ENCODE measurements around the gene CDIP1.

CDIP1 gene

DNA sequence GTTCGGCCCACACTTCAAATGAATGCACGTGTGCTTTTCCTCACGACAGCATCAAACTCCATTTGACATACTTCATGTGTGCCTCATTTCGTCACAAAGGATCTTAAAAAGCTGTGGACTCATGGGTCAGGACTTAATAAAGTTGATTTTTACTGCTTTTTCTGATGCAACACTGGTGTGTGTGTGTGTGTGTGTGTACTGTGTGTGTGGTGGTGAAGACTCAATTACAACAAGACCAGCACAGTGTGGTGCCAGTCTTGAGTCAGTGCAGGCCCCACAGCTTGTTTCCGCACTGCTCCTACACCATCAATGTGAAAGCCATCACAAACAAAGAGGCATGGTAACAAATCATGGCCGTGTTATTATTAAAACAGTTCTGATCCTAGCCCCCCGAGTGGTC lies 17.7 kb downstream of the CDIP1 start:
- Histone ChIP-seq H3K4me3 (ENCODE audit: insufficient read length, low read depth) (no peak overlapping the region), H3K27me3 (ENCODE audit: insufficient read depth, insufficient read length) (no peaks in the 10 kb centered on the region), H3K36me3 (ENCODE audit: insufficient read depth, insufficient read length, low read length) (peaks cover 27% of the 10 kb centered on the region), H3K4me1 (ENCODE audit: insufficient read depth, insufficient read length) (peaks cover 17% of the 10 kb centered on the region), H3K9me3 (ENCODE audit: insufficient read depth, low read length) (no peaks in the 10 kb centered on the region), H3K9ac (ENCODE audit: insufficient read length, low read depth) (no peak overlapping the region)
- DNase-seq (ENCODE audit: low read depth, low spot score) = no peak
- no peak for TF ChIP-seq ZNF274 (IDR thresholded peaks at IDR 0.05; ENCODE audit: low read depth, low read length)
- TF ChIP-seq YY1 (IDR thresholded peaks at IDR 0.05; ENCODE audit: insufficient read depth, insufficient read length) = no peak
- no peak for TF ChIP-seq SUZ12 (IDR thresholded peaks at IDR 0.05; ENCODE audit: extremely low read depth, insufficient read depth, insufficient read length)

DNA sequence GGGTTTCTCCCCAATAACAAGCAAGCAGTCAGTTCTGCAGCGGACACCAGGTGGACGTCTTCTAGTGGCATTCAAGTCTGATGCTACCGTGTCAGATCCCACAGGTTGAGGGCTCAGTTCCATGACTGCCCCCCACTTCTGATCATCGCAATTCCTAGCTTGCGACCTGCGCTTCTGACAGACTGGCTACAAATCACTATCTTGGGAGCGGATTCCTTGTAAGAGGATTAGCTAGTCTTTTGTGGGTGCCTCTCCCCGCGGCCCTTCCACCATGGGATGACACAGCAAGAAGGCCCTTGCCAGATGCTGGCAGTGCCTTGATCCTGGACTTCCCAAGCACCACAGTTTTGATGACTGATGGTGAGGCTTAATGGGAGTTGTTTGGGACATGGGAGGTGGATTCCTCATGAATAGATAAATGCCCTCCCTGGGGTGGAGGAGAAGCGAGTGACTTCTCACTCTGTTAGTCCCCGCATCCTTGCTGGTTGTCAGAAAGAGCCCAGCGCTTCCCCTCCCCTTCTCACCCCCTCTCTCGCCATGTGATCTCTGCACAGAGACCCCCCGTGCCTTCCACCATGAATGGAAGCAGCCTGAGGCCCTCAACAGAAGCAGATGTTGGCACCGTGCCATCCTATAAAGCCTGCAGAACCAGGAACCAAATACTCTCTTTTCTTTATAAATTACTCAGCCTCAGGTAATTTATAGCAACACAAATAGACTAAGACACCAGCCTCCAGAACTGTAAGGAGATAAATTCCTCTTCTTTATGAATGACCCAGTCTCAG lies 19.1 kb downstream of the CDIP1 start:
- TF ChIP-seq YY1 (IDR thresholded peaks at IDR 0.05; ENCODE audit: insufficient read depth, insufficient read length) (no peak), ZNF274 (IDR thresholded peaks at IDR 0.05; ENCODE audit: low read depth, low read length) (no peak), SUZ12 (IDR thresholded peaks at IDR 0.05; ENCODE audit: extremely low read depth, insufficient read depth, insufficient read length) (no peak)
- H3K36me3 ChIP-seq (ENCODE audit: insufficient read depth, insufficient read length, low read length) = peaks cover 27% of the 10 kb centered on the region
- H3K4me3 ChIP-seq (ENCODE audit: insufficient read length, low read depth) = no peak overlapping the region
- no peak overlapping the region for H3K9ac ChIP-seq (ENCODE audit: insufficient read length, low read depth)
- no peaks in the 10 kb centered on the region for H3K27me3 ChIP-seq (ENCODE audit: insufficient read depth, insufficient read length)
- DNase-seq (ENCODE audit: low read depth, low spot score) = no peak
- H3K9me3 ChIP-seq (ENCODE audit: insufficient read depth, low read length) = no peaks in the 10 kb centered on the region
- H3K4me1 ChIP-seq (ENCODE audit: insufficient read depth, insufficient read length) = peaks cover 17% of the 10 kb centered on the region

DNA sequence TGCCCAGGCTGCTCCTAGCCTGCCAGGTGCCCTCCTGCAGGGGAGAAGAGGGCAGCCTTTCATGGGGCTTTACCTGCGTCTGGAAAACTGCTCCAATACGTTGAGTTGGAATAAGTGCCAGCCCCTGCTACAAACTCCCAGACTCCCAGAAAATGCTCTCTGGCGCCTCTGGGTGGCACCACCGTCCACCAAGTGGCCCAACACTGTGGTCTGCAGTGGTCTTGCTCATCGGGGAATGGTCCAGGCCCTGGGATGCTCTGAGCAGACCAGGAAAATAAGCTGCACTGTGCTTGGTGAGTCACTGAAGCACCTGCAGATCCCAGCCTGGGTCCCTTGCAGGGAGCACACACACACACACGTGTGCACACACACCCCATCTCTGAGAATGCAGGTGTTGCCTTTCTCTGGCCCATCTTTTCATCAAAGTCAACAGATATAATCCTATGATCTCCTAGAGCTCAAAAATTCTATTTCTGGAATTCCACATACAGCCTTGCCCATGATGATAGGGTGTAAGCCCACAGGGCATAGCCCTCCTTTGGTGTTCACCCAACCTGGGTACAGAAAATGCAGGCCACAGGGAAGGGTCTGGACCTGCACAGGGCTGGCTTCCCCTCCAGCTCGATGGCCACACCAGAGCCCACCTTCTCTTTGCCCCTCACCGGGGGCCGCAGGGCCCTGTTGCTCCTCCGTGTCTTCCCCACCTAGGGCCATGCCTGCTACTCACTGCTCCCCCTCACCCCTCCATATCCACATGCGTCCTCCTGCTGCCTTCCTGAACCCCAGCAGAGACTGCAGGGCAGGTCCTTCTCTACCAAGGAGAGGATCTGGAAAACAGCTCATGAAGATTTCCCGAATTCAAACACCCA lies 20.5 kb downstream of the CDIP1 start:
- peak; percentile 63 for DNase-seq (ENCODE audit: low read depth, low spot score)

DNA sequence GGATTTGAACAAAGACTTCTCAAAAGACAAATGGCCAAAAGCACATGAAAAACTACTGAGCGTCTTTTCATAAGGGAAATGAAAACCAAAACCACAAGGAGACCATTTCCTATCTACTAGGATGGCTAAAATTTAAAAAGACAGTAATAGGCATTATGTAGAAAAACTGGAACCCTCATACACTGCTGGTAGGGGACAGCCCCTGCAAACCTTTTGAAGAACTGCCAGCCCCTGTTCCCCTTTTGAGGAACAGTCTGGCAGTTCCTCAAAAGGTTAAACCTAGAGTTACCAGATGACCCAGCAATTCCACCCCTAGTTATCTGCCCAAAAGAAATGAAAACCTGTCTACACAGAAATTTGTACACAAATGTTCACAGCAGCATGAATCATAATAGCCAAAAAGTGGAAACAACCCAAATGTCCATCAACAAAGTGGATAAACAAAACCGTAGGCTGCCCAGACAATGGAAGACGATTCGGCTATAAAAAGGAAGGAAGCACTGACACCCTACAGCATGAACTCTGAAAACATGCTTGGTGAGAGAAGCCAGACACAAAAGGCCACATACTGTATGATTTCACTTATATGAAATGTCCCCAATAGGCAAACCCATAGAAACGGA lies 22.9 kb downstream of the CDIP1 start:
- Histone ChIP-seq H3K27me3 (ENCODE audit: insufficient read depth, insufficient read length) (no peaks in the 10 kb centered on the region), H3K36me3 (ENCODE audit: insufficient read depth, insufficient read length, low read length) (peaks cover 45% of the 10 kb centered on the region), H3K4me1 (ENCODE audit: insufficient read depth, insufficient read length) (peaks cover 2% of the 10 kb centered on the region), H3K9ac (ENCODE audit: insufficient read length, low read depth) (no peak overlapping the region), H3K4me3 (ENCODE audit: insufficient read length, low read depth) (no peak overlapping the region), H3K9me3 (ENCODE audit: insufficient read depth, low read length) (no peaks in the 10 kb centered on the region)
- DNase-seq (ENCODE audit: low read depth, low spot score) = no peak
- TF ChIP-seq SUZ12 (IDR thresholded peaks at IDR 0.05; ENCODE audit: extremely low read depth, insufficient read depth, insufficient read length) (no peak), ZNF274 (IDR thresholded peaks at IDR 0.05; ENCODE audit: low read depth, low read length) (no peak), YY1 (IDR thresholded peaks at IDR 0.05; ENCODE audit: insufficient read depth, insufficient read length) (no peak)

More for the DNA sequence above, 20.5 kb downstream of the CDIP1 start:
- Histone ChIP-seq H3K27me3 (ENCODE audit: insufficient read depth, insufficient read length) (no peaks in the 10 kb centered on the region), H3K9ac (ENCODE audit: insufficient read length, low read depth) (no peak overlapping the region), H3K4me1 (ENCODE audit: insufficient read depth, insufficient read length) (peaks cover 11% of the 10 kb centered on the region), H3K36me3 (ENCODE audit: insufficient read depth, insufficient read length, low read length) (peaks cover 31% of the 10 kb centered on the region), H3K4me3 (ENCODE audit: insufficient read length, low read depth) (no peak overlapping the region), H3K9me3 (ENCODE audit: insufficient read depth, low read length) (no peaks in the 10 kb centered on the region)
- TF ChIP-seq YY1 (IDR thresholded peaks at IDR 0.05; ENCODE audit: insufficient read depth, insufficient read length) (no peak), SUZ12 (IDR thresholded peaks at IDR 0.05; ENCODE audit: extremely low read depth, insufficient read depth, insufficient read length) (no peak), ZNF274 (IDR thresholded peaks at IDR 0.05; ENCODE audit: low read depth, low read length) (no peak)

DNA sequence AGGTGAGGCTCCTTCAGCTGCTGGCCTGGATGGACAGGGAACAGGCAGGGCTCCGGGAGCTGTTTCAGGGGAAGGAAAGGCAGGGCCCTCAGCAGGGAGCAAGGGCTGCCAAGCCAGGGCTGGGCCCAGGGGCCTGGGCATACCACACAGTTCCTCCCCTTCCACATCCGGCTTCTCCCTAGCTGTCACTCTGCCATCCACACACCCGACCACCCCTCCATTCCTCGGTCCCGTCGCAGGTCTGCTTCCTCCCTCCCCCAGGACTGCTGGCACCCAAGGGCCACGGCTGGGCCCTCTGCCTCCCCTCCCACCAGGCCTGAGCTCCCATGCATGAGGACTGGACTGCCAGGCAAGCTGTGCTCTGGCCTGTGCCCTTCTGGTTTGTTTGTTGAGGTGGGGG lies 24.0 kb downstream of the CDIP1 start:
- no peak overlapping the region for H3K9ac ChIP-seq (ENCODE audit: insufficient read length, low read depth)

DNA sequence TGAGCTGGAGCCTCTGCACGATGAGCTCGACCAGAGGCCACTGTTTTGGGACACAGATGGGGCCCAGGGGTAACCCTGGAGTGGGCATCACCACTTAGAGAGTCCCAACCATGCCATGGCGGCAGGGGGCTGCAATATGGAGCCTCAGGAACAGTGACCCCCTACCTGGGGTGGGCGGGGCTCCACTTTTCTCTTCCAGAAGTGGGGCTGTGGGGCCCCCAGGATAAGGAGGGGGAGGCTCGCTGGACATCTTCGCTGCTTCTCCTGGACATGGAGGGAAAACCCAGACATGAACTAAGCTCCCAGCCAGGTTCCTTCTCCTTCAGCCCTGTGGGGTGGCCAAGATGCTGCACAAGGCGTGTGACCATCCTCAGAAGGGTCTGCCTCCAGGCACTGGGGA lies 24.7 kb downstream of the CDIP1 start:
- H3K36me3 ChIP-seq (ENCODE audit: insufficient read depth, insufficient read length, low read length) = peaks cover 63% of the 10 kb centered on the region
- H3K9ac ChIP-seq (ENCODE audit: insufficient read length, low read depth) = no peak overlapping the region
- no peaks in the 10 kb centered on the region for H3K9me3 ChIP-seq (ENCODE audit: insufficient read depth, low read length)
- no peak for TF ChIP-seq YY1 (IDR thresholded peaks at IDR 0.05; ENCODE audit: insufficient read depth, insufficient read length)
- no peak for TF ChIP-seq ZNF274 (IDR thresholded peaks at IDR 0.05; ENCODE audit: low read depth, low read length)
- TF ChIP-seq SUZ12 (IDR thresholded peaks at IDR 0.05; ENCODE audit: extremely low read depth, insufficient read depth, insufficient read length) = no peak
- DNase-seq (ENCODE audit: low read depth, low spot score) = no peak
- no peak overlapping the region for H3K4me3 ChIP-seq (ENCODE audit: insufficient read length, low read depth)
- H3K27me3 ChIP-seq (ENCODE audit: insufficient read depth, insufficient read length) = no peaks in the 10 kb centered on the region
- peaks cover 2% of the 10 kb centered on the region for H3K4me1 ChIP-seq (ENCODE audit: insufficient read depth, insufficient read length)

More for the DNA sequence above, 24.0 kb downstream of the CDIP1 start:
- no peak for TF ChIP-seq ZNF274 (IDR thresholded peaks at IDR 0.05; ENCODE audit: low read depth, low read length)
- TF ChIP-seq SUZ12 (IDR thresholded peaks at IDR 0.05; ENCODE audit: extremely low read depth, insufficient read depth, insufficient read length) = no peak
- TF ChIP-seq YY1 (IDR thresholded peaks at IDR 0.05; ENCODE audit: insufficient read depth, insufficient read length) = no peak
- Histone ChIP-seq H3K4me3 (ENCODE audit: insufficient read length, low read depth) (no peak overlapping the region), H3K36me3 (ENCODE audit: insufficient read depth, insufficient read length, low read length) (peaks cover 56% of the 10 kb centered on the region), H3K9me3 (ENCODE audit: insufficient read depth, low read length) (no peaks in the 10 kb centered on the region), H3K4me1 (ENCODE audit: insufficient read depth, insufficient read length) (peaks cover 2% of the 10 kb centered on the region), H3K27me3 (ENCODE audit: insufficient read depth, insufficient read length) (no peaks in the 10 kb centered on the region)
- DNase-seq (ENCODE audit: low read depth, low spot score) = no peak
